NCI-H748 treated with DMSO at 0.1 percent for 48 hours (cell line): ENCODE results near the gene SLC35G4.
A peak's percentile ranks its signal among the peaks of the same experiment; 100 is the strongest.
"Not testable (repeated sequence)": the region's sequence is repeated elsewhere in the genome, so short reads cannot be mapped to it uniquely, and the experiment has no call there.

ENCODE experiments used
- DNase-seq: peaks from one replicate; lab custom pipeline; 2025; lab: John Stamatoyannopoulos, UW

The SLC35G4 gene

DNA sequence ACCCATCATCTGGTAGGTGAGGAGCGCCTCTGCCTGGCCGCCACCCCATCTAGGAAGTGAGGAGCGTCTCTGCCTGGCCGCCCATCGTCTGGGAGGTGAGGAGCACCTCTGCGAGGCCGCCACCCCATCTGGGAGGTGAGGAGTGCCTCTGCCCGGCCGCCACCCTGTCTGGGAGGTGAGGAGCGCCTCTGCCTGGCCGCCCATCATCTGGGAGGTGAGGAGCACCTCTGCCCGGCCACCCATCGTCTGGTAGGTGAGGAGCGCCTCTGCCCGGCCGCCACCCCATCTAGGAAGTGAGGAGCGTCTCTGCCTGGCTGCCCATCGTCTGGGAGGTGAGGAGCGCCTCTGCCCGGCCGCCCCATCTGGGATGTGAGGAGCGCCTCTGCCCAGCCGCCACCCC lies 4.2 kb downstream of the SLC35G4 start:
- DNase-seq, result not testable (repeated sequence)

DNA sequence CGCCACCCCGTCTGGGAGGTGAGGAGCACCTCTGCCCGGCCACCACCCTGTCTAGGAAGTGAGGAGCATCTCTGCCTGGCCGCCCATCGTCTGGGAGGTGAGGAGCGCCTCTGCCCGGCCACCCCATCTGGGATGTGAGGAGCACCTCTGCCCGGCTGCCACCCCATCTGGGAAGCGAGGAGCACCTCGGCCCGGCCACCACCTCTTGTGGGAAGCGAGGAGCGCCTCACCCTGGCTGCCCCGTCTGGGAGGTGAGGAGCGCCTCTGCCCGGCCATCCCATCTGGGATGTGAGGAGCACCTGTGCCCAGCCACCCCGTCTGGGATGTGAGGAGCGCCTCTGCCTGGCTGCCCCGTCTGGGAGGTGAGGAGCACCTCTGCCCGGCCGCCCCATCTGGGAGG lies 4.6 kb downstream of the SLC35G4 start:
- DNase-seq, result not testable (repeated sequence)

DNA sequence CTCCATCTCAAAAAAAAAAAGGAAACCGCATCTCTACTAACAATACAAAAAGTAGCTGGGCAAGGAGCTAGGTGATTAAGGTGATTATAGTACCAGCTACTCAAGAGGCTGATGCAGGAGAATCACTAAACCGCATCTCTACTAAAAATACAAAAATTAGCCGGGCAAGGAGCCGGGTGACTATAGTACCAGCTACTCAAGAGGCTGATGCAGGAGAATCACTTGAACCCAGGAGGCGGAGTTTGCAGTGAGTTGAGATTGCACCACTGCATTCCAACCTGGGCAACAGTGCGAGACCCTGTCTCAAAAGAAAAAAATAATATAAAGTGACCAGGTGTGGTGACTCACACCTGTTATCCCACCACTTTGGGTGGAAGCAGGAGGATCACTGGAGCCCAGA lies 5.6 kb downstream of the SLC35G4 start:
- not testable (repeated sequence) for DNase-seq

DNA sequence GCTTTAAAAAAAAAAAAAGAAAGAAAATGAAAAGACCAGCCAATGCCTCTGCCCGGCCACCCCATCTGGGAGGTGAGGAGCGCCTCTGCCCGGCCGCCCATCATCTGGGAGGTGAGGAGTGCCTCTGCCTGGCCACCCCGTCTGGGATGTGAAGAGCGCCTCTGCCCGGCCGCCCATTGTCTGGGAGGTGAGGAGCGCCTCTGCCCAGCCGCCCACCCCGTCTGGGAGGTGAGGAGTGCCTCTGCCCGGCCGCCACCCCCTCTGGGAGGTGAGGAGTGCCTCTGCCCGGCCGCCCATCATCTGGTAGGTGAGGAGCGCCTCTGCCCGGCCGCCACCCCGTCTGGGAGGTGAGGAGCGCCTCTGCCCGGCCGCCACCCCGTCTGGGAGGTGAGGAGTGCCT lies 37.9 kb downstream of the SLC35G4 start:
- not testable (repeated sequence) for DNase-seq

DNA sequence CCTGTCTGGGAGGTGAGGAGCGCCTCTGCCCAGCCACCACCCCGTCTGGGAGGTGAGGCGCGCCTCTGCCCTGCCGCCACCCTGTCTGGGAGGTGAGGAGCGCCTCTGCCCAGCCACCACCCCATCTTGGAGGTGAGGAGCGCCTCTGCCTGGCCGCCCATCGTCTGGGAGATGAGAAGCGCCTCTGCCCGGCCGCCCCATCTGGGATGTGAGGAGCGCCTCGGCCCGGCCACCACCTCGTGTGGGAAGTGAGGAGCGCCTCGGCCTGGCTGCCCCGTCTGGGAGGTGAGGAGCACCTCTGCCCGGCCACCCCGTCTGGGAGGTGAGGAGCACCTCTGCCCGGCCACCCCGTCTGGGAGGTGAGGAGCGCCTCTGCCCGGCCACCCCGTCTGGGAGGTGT lies 38.4 kb downstream of the SLC35G4 start:
- not testable (repeated sequence) for DNase-seq

DNA sequence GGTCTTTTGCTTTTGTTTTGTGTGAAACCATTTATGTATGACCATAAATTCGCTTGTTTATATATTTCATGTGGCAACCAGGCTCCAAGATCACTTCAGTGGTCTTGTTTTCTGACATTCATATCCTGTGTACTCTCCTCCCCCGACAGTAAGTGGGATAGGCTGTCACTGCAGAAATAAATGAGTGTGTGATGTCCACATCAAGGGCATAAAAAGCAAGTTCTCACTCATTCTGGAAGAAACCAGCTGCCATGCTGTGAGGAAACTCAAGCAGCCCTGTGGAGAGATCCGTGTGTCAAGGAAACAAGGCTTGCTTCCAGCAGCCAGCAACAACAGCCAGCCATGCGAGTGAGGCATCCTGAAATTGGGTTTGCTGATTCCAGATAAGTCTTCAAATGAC lies 40.4 kb downstream of the SLC35G4 start:
- no peak for DNase-seq

DNA sequence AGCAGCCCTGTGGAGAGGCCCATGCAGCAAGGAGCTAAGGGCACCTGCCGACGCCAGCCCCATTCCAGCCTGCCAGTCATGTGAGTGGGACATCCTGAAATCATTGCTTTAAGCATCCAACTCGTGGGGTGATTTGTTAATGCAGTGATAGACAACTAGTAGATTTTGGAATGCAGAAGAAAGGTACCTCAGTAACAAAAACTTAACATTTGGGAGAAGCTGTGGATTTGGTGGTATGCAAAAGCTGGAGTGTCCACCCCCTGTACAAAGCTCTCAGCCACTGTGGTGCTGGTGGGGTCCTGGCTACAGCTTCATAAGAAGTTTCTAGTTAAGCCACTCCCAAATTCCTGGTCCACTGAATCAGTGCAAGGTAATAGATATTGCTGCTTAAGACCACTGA lies 42.5 kb downstream of the SLC35G4 start:
- DNase-seq, result no peak

DNA sequence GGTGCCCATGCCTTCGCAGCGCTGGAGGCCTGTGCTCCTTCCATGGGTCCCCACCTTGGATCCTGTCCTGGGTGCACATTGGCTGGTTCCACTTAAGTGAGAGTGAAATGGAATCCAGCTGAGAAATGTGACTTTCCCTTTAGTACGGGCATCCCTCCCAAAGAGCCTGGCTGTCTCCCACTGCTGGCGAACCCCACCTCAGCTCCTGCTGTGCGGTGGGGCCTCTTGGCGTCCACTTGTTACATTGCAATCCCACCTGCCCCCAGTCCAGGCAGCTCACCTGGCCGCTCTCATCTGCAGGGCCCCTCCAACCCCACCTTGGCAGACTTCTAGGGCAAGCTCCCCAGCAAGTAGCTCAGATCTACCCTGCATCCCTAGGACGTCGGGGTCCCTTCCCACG lies 44.1 kb downstream of the SLC35G4 start:
- no peak for DNase-seq

DNA sequence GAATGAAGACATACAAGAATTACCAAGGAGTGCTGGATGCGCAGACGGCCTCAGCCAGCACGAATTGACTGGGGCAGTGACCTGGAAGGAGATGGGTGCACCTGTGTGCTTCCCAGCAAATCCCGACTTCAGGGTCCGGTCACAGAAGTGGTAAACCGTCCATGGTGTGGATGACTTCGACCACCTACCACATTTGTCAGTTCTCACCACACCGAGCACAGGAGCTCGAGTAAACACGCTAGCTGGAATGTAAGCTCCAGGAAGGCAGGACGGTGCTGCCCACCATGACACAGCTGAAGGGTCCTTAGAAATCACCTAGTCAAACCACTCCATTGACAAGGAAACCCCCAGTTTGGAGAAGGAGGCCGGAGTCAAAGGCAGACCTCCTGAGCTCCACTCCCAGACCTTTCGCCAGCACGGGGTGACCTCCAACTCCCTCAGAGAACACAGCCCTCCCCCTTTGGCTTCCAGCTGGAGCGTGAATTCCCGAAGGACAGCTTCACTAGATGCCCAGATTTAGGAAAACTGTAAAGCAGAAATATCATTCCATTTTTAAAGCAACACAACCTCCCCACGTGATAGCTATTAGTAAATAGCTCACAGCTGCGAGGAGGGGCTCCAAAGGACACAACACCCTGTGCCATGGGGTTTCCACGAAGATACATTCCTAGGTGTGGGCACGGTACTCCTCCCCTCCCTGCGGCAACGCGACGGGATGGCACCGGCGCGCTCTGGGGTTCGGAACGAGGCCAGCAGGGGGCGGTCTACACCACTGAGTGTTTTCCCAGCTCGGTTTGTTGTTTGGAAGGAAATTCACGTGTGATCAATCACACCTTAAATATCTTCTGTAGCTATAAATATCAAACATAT lies 45.6 kb downstream of the SLC35G4 start:
- DNase-seq, result peak; percentile 40

DNA sequence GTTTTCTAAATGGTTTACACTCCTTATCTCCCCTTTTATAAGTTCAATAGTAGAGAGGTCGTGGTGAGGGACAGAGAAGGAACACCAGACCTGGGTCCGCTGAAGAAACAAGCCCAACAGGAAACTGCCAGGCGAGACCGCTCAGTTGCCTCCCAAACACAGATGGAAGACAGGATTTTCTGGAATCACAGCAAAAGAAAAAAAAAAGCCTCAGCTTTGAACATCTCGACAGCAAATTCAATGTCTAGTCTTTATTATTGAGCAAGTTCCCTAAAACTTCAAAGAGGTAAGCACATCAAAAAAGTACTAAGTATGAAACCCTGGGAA lies 46.2 kb downstream of the SLC35G4 start:
- DNase-seq, result no peak

DNA sequence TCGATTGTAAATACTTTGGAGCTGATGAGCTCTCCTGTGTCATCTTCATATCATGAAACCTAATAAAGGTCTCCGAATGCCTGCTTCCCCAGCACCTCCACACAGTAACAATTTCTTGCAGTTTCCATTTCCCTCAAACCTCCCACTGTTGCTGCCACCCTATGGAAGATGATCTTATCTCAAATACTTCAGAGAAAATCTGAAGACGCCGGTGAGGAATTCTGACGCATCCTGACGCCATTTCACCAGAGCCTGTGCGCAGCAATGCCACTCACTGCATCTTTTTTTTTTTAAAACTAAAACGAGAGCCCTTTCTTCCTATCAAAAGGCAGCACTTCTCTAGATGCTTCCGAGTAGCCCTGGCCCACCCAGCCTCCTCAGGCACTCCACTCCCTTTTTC lies 47.8 kb downstream of the SLC35G4 start:
- DNase-seq, result no peak

DNA sequence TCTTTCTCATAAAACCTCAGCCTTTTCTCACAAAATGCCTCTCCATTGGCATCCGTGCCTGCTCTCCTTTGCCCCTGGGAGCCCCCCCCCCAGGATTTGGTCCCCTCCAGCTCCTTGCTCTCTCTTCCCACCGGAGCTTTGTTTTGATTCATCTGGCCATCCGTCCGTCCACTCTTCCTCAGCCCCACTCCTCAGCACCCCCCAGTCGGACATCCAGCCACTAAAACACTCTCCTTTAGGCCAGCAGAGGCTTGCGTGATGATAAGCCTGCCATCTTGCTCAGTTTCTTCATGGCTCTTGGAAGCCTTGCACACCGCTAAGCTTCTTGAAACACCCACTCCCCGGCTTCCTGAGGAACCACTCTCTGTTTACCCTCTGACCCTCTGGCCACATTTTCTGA lies 48.2 kb downstream of the SLC35G4 start:
- DNase-seq, result no peak

DNA sequence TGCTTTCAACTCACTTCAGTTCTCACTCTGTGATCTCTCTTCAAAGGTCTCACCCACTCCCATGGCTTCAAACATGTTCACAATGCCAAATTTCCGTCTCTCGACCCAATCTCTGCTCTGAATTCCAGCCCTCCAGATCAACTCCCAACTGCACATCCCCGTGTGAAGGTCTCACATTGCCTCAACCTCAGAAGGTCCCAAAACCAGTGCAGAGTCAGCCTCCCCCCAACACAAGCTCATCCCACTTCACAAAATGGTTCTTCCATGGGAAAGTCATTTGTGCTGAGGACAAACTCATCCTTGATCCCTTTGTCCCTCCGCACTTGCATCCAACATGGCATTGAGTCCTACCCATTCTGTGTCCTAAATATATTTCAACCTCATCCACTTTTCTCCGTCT lies 48.6 kb downstream of the SLC35G4 start:
- no peak for DNase-seq

DNA sequence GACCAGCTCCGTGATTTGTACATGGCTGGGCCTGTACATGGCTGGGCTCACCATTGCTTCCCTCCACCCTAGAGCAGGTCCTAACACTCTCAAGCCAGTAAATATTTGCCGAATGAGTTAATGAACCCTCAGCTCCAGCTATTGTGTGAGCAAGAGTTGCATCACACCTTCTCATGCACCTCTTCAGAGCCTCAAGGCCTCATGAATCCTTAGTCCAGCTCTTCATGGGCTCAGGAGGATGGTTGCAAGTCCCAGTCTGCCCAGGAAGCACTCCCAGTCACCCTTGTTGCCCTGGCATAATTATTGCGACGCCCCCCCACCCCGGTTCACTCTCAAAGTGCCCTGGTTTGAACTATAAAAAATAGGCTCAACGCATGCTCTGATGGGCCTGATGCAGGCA lies 49.6 kb downstream of the SLC35G4 start:
- DNase-seq, result no peak
